ENCODE results near the gene ATP2B1.
"Not testable (repeated sequence)": the region's sequence is repeated elsewhere in the genome, so short reads cannot be mapped to it uniquely, and the experiment has no call there.

The ATP2B1 gene

GRCh38 chr12:89706551-89706950 is 2.1 kb downstream of the ATP2B1 start:
- H3K27ac ChIP-seq = no peak overlapping the region
- TF ChIP-seq CTCF (IDR thresholded peaks at IDR 0.05) (no peak), ZFX (IDR thresholded peaks at IDR 0.05; ENCODE audit: borderline replicate concordance) (no peak)

DNA sequence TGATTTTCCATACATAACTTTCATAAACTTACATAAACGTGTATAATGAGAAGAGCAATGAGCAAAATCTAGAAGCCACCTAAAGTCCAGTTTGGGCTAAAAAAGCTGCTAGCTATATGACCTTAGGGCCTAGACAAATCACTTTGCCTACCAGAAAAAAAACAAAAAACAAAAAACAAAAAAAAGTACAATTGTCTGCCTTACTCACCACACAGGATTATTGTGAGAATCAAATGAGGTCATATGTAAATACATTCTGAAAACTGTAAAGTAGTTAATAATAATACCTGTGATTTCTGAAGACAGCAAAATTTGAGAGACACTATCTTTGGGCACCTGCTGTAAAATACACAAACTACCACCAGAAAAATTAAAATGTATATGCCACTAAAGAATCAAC is 4.2 kb downstream of the ATP2B1 start:
- no peak overlapping the region for H3K27ac ChIP-seq
- TF ChIP-seq CTCF (IDR thresholded peaks at IDR 0.05) (no peak), ZFX (IDR thresholded peaks at IDR 0.05; ENCODE audit: borderline replicate concordance) (no peak)

DNA sequence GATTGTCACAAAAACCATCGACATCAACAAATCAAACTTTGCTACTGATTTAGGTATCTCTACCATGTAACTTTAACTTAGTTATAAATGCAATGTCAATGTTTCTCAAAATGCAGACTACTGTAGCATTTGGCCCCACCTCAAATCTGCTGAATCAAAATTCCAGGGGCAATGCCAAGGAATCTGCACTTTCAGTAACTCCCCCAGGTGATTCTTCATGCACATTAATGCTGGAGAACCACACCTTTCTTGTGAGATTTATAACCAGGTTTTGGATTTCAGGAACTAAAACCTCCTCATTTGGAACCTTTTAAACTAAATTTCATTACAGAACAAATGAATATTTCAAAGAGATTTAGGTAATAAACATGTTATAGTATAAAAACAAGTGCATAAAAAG is 4.9 kb downstream of the ATP2B1 start:
- no peak overlapping the region for H3K27ac ChIP-seq
- no peak for TF ChIP-seq ZFX (IDR thresholded peaks at IDR 0.05; ENCODE audit: borderline replicate concordance)
- no peak for TF ChIP-seq CTCF (IDR thresholded peaks at IDR 0.05)

- H3K27ac ChIP-seq = no peak overlapping the region
- TF ChIP-seq CTCF (IDR thresholded peaks at IDR 0.05) (no peak), ZFX (IDR thresholded peaks at IDR 0.05; ENCODE audit: borderline replicate concordance) (no peak)
These were observed 6.1 kb downstream of the ATP2B1 start for GRCh38 chr12:89702503-89702902.

DNA sequence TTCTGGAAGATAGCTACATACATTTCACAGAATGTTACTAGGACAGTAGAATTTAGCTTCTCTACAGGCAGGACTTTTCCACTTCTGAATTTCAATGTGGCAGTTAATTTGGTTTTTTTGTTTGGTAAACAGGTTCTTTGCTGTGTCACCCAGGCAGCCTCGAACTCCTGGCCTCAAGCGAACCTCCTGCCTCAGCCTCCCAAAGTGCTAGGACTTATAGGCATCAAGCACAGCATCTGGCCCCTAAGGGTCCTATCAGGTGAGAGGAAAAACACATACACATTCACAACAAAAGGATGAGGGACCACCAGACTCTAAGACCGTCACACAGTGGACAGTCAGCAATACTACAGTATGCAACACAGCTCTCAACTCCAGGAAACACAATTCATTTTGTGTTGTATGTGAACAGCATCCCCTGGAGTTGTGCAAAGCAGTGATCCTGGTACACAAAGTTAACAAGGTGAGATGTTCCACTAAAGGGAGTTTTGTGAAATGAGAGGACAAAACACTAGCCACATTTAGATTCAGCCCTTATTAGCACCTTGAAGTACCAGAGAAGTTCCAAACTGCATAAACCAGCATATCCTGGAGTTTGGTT is 6.9 kb downstream of the ATP2B1 start:
- no peak; the same call in 1 of the 2 replicates for TF ChIP-seq CTCF (IDR thresholded peaks at IDR 0.05)
- TF ChIP-seq ZFX (IDR thresholded peaks at IDR 0.05; ENCODE audit: borderline replicate concordance) = no peak
- H3K27ac ChIP-seq = no peak overlapping the region

- TF ChIP-seq ZFX (IDR thresholded peaks at IDR 0.05; ENCODE audit: borderline replicate concordance) = no peak
- no peak for TF ChIP-seq CTCF (IDR thresholded peaks at IDR 0.05)
- H3K27ac ChIP-seq = no peak overlapping the region
These were observed 8.3 kb downstream of the ATP2B1 start for GRCh38 chr12:89700191-89700810.

GRCh38 chr12:89698607-89699006 is 10.0 kb downstream of the ATP2B1 start:
- no peak overlapping the region for H3K27ac ChIP-seq

DNA sequence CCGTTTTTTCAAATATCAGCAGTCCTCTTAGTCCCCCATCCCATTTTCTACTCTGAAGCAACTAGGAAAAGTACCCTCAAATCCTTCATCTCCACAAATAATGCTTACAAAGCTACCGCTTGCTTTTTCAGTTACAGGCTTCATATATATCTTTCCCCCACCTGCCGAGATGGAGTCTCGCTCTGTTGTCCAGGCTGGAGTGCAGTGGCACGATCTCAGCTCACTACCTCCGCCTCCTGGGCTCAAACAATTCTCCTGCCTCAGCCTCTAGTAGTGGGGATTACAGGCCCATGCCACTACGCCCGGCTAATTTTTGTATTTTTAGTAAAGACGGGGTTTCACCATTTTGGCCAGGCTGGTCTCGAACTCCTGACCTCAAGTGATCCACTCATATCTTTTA is 10.9 kb downstream of the ATP2B1 start:
- not testable (repeated sequence) for H3K27ac ChIP-seq

More at GRCh38 chr12:89698607-89699006, 10.0 kb downstream of the ATP2B1 start:
- TF ChIP-seq CTCF (IDR thresholded peaks at IDR 0.05) (no peak), ZFX (IDR thresholded peaks at IDR 0.05; ENCODE audit: borderline replicate concordance) (no peak)
